Bronchial epithelial cell (primary cell): ENCODE measurements around the gene WASL. TPM values are rescaled to one million over a fixed set of nuclear protein-coding genes. Genes with fewer than 3 reads are reported as not detected.

Experiments
- DNase-seq: peaks from one replicate; pipeline ENCODE4 v3.0.0-alpha.2; 2010; ENCODE audit warnings: low read depth
- FAIRE-seq: peaks from 2 replicates; lab custom pipeline; 2011; peaks lifted over from hg19 to GRCh38; lab: Jason Lieb, UNC
- H3K27me3 ChIP-seq: 2 replicates; pipeline ENCODE4 v1.5.1; 2011; ENCODE audit warnings: low read length; ENCODE audit not compliant: control insufficient read depth, insufficient read depth
- H3K36me3 ChIP-seq: 2 replicates; pipeline ENCODE4 v1.5.1; 2011; ENCODE audit warnings: low read length; ENCODE audit not compliant: control insufficient read depth, insufficient read depth
- H3K4me3 ChIP-seq: 2 replicates; pipeline ENCODE4 v1.5.1; 2011; ENCODE audit warnings: mild to moderate bottlenecking, low read depth, low read length, control low read depth
- CTCF ChIP-seq: IDR thresholded peaks from 2 replicates; pipeline ENCODE4 v1.5.1; 2011; ENCODE audit warnings: mild to moderate bottlenecking, moderate library complexity, low read length, control low read depth, inconsistent platforms; ENCODE audit not compliant: insufficient read depth, severe bottlenecking
- total RNA-seq: library from RNA; depleted of rRNA; stranded (reverse); fragments of >200 nt; gene quantifications from 2 replicates; pipeline ENCODE4 v1.2.1, GENCODE V29; 2014

The WASL gene
- total RNA-seq, 1 donor from 2014 or later, result 15.0 TPM

GRCh38 chr7:123661765-123662164, 87.0 kb downstream of the WASL start:
- Histone ChIP-seq H3K36me3 (no peaks in the 10 kb centered on the region), H3K27me3 (no peaks in the 10 kb centered on the region), H3K4me3 (no peak overlapping the region)
- DNase-seq, result no peak
- FAIRE-seq, result no peak
- TF ChIP-seq CTCF, result no peak

GRCh38 chr7:123660514-123661354, 88.1 kb downstream of the WASL start:
- Histone ChIP-seq H3K4me3 (no peak overlapping the region), H3K36me3 (no peaks in the 10 kb centered on the region), H3K27me3 (no peaks in the 10 kb centered on the region)
- no peak for DNase-seq
- TF ChIP-seq CTCF, result no peak
- FAIRE-seq, result no peak

GRCh38 chr7:123658023-123658422, 90.8 kb downstream of the WASL start:
- Histone ChIP-seq H3K36me3 (no peaks in the 10 kb centered on the region), H3K27me3 (no peaks in the 10 kb centered on the region), H3K4me3 (no peak overlapping the region)
- FAIRE-seq (no peak), DNase-seq (no peak)
- no peak for TF ChIP-seq CTCF

DNA sequence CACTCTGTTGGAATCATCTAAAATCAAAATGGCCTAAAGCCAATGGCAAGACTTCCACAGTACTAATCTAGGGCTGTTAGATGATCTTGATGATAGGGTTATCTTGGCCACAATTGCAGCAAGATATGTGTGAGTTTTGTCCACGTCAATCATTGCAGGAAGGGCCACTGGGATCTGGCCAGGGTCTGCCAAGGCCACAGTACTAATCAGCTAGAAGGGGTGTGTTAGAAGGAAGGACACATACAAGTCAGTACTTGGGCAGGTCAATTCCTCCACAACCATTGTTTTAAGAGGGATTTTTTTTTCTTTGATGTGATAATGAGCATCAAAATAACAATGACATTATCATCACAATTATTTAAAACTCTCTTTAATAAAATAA, 91.5 kb downstream of the WASL start:
- FAIRE-seq, result no peak
- no peak for TF ChIP-seq CTCF

GRCh38 chr7:123656544-123657303, 92.1 kb downstream of the WASL start:
- TF ChIP-seq CTCF, result no peak
- DNase-seq, result no peak
- Histone ChIP-seq H3K36me3 (no peaks in the 10 kb centered on the region), H3K4me3 (no peak overlapping the region), H3K27me3 (no peaks in the 10 kb centered on the region)
- no peak for FAIRE-seq

More for the DNA sequence above, 91.5 kb downstream of the WASL start:
- Histone ChIP-seq H3K27me3 (no peaks in the 10 kb centered on the region), H3K4me3 (no peak overlapping the region), H3K36me3 (no peaks in the 10 kb centered on the region)
- no peak for DNase-seq
